Adrenal gland (tissue), 5 donors: ENCODE data around the gene GYG1.

ENCODE experiments used
- CTCF ChIP-seq, 6 experiments: fragments of 450-650 bp in 4 of 6; fragments of 200-600 bp in 2 of 6; sonication (generic) in 1 of 6; IDR thresholded peaks; 1 replicate in 5 of 6; 2 replicates in 1 of 6; pipeline versions ENCODE4 v1.5.1 to v1.8.0; 2016 to 2021; ENCODE audit warnings: antibody characterized with exemption in 6 of 6, mild to moderate bottlenecking in 2 of 6, moderate library complexity in 1 of 6
- POLR2A ChIP-seq, 2 donors: fragments of 450-650 bp; IDR thresholded peaks; one replicate each; pipeline ENCODE4 v1.6.1; 2017; ENCODE audit warnings: antibody characterized with exemption in 2 of 2, mild to moderate bottlenecking in 2 of 2, moderate library complexity in 1 of 2
- donor health status: DM: no; HTN: no; CAD: no.

- TF ChIP-seq CTCF (IDR thresholded peaks at IDR 0.05) (no peak), POLR2A (IDR thresholded peaks at IDR 0.05) (no peak)
These were observed 40.5 kb upstream of the GYG1 start for GRCh38 chr3:148950806-148951205.
